Prostate gland (tissue), 2 donors: ENCODE data around the gene TRIB2. TPM values are rescaled to one million over a fixed set of nuclear protein-coding genes. Genes with fewer than 3 reads are reported as not detected.

Experiments used
- DNase-seq: peaks from one replicate; pipeline ENCODE4 v3.0.0-alpha.2; 2019; ENCODE audit warnings: low spot score
- H3K27ac ChIP-seq, 2 donors: fragments of 200-600 bp; sonication (generic); 2 replicates each; pipeline ENCODE4 v1.5.1; 2017 to 2019
- H3K27me3 ChIP-seq: fragments of 200-600 bp; sonication (generic); replicated peaks from 2 replicates; pipeline ENCODE4 v1.5.1; 2019; ENCODE audit not compliant: insufficient read depth
- H3K36me3 ChIP-seq, 2 donors: fragments of 200-600 bp; sonication (generic); 1 replicate in 1 of 2; 2 replicates in 1 of 2; pipeline versions ENCODE4 v1.5.1 to v1.8.1; 2017 to 2019
- H3K4me1 ChIP-seq: fragments of 200-600 bp; sonication (generic); replicated peaks from 2 replicates; pipeline ENCODE4 v1.5.1; 2019
- H3K4me3 ChIP-seq, 2 donors: fragments of 200-600 bp; sonication (generic); 2 replicates each; pipeline ENCODE4 v1.5.1; 2017 to 2019
- H3K9me3 ChIP-seq: fragments of 200-600 bp; sonication (generic); 2 replicates; pipeline ENCODE4 v1.5.1; 2017
- POLR2A ChIP-seq: fragments of 450-650 bp; IDR thresholded peaks from one replicate; pipeline ENCODE4 v1.6.1; 2016; ENCODE audit warnings: antibody characterized with exemption, mild to moderate bottlenecking
- POLR2AphosphoS5 ChIP-seq: sonication (generic); formaldehyde crosslinking; IDR thresholded peaks from one replicate; pipeline ENCODE4 v1.6.1; 2017; ENCODE audit warnings: antibody characterized with exemption
- WGBS: methylation state at CpG from one replicate; pipeline ENCODE4 v1.1.5; 2018; 5-methylcytosine and 5-hydroxymethylcytosine counted together
- intact Hi-C: fragments of 100-400 bp; cut with DNase I; formaldehyde crosslinking; loops from one replicate; pipeline ENCODE4 v1.14.2; 2022
- microRNA-seq: library from miRNA; unstranded; fragments of <30 nt; microRNA quantifications from one replicate; pipeline ENCODE4, GENCODE V29; 2016
- small RNA-seq, 2 donors: library from RNA; depleted of rRNA; stranded (forward); fragments of <200 nt; gene quantifications; one replicate each; pipeline ENCODE3, GENCODE V24; 2016
- total RNA-seq, 2 donors: library from RNA; depleted of rRNA; stranded (reverse); fragments of >200 nt; gene quantifications; one replicate each; pipeline ENCODE4 v1.1.0, GENCODE V29; 2016
- TF ChIP-seq, protein P1 (sequence below), 4 experiments: fragments of 200-600 bp in 2 of 4; fragments of 450-650 bp in 2 of 4; sonication (generic) in 2 of 4; IDR thresholded peaks; 1 replicate in 3 of 4; 2 replicates in 1 of 4; pipeline ENCODE4 v1.5.1; 2016 to 2019; ENCODE audit warnings: antibody characterized with exemption in 4 of 4, mild to moderate bottlenecking in 2 of 4, moderate library complexity in 2 of 4

Gene TRIB2
- total RNA-seq, 2 donors from 2014 or later: 72.3 to 205 TPM

DNA sequence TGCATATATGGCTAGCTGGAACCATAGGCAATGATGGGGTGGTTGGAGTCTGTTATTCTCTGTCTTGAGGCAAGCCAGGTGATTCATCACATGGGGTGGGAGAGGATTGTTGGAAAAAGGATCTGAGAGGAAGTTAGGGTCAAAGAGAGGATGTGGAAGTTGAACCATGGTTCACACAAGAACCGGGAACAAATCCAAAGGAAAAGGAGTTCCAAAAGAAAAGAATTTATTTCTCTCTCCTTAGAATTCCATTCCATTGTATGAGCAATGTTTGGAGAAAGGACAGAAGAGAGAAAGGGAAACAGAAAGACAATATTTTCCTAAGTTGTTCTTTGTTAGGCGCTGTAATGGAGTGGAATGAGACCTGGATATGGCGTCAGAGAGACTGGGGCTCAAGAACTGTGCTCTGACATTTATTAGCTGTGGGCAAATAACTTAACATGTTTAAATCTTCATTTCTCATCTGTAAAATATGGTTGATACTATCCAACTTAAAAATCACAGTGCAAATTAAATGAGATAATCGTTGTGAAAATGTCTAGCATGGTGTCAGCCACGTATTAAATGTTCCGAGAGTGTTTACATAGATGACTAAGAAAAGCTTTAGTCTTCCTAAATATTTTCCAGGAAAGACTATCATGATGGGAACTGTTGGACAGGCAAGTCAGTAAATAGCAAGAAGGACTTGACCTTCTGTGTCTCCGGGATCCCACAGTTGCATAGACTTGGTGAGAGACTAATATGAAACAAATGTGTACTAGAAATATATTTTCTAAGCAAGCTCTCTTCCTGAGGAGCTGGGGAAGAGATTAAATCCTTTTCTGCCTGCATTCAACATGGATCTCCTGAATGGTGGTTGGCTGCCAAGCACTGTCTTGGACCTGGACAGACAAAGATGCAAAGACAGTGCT lies 71.4 kb downstream of the TRIB2 start:
- H3K27me3 ChIP-seq: no peaks in the 10 kb centered on the region
- H3K9me3 ChIP-seq: no peaks in the 10 kb centered on the region
- peak overlapping the region; percentile 28 to 41 for H3K27ac ChIP-seq
- DNase-seq: no peak
- H3K4me3 ChIP-seq: no peak overlapping the region
- no peaks in the 10 kb centered on the region for H3K36me3 ChIP-seq
- H3K4me1 ChIP-seq: no peaks in the 10 kb centered on the region
- 25% methylated on average over 7 of the region's 7 CpGs for WGBS
- intact Hi-C loops: loop anchor here (5.0 kb wide), 2 partner anchors 71 to 129 kb away; partner anchors contain the start of gene TRIB2
- TF ChIP-seq, protein P1, sequence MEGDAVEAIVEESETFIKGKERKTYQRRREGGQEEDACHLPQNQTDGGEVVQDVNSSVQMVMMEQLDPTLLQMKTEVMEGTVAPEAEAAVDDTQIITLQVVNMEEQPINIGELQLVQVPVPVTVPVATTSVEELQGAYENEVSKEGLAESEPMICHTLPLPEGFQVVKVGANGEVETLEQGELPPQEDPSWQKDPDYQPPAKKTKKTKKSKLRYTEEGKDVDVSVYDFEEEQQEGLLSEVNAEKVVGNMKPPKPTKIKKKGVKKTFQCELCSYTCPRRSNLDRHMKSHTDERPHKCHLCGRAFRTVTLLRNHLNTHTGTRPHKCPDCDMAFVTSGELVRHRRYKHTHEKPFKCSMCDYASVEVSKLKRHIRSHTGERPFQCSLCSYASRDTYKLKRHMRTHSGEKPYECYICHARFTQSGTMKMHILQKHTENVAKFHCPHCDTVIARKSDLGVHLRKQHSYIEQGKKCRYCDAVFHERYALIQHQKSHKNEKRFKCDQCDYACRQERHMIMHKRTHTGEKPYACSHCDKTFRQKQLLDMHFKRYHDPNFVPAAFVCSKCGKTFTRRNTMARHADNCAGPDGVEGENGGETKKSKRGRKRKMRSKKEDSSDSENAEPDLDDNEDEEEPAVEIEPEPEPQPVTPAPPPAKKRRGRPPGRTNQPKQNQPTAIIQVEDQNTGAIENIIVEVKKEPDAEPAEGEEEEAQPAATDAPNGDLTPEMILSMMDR (IDR thresholded peaks at IDR 0.05): no peak
- TF ChIP-seq POLR2AphosphoS5: peak; percentile 48

DNA sequence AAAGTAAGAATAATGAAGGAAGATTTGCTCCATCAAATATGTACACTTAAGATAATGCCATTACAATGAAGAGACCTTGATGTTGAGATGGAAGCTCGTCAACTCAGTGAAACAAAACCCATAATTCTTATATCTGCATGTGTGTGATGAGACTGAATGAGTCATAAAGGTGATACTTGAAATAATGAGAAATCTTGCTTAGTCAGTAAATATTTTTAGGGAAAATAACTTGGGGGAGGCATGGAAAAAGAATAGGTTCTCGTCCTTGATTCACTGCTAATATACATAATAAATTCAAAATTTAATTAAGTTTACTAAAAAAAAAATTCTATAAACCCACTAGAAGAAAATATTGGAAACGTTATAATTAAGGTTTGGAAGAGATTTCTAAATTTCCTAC lies 75.2 kb downstream of the TRIB2 start:
- 97% methylated on average over 3 of the region's 3 CpGs for WGBS
- H3K4me3 ChIP-seq: no peak overlapping the region
- H3K27me3 ChIP-seq: no peaks in the 10 kb centered on the region
- TF ChIP-seq POLR2A: no peak
- no peaks in the 10 kb centered on the region for H3K4me1 ChIP-seq
- intact Hi-C loops: no loop called here
- no peaks in the 10 kb centered on the region for H3K36me3 ChIP-seq
- no peak overlapping the region for H3K27ac ChIP-seq
- no peaks in the 10 kb centered on the region for H3K9me3 ChIP-seq
- no peak for DNase-seq

Small RNAs within 50 kb of the gene (microRNA-seq; reads per million reads assigned to microRNA genes)
- gene MIR3125: not detected

Small RNAs within 50 kb of the gene (small RNA-seq; reads per million reads assigned to genes)
- gene MIR3125: 0 reads per million in 2 donors
